MCF 10A (cell line): ENCODE measurements around the gene APOBEC3G. TPM values are rescaled to one million over a fixed set of nuclear protein-coding genes. Genes with fewer than 3 reads are reported as not detected.

ENCODE experiments used
- BruUV-seq: library from RNA; stranded (reverse); fragments of 400-500 nt; replicated peaks from 2 replicates; lab custom pipeline; 2021; lab: Mats Ljungman, UMichigan
- CTCF ChIA-PET: fragments of 300-600 bp; sonication (Branson Sonifier 250); formaldehyde crosslinking; extraction: SDS; loops from one replicate; lab custom pipeline; 2021; ENCODE audit warnings: antibody characterized with exemption, inconsistent platforms; lab: Yijun Ruan, JAX
- POLR2A ChIA-PET: fragments of 300-600, 350-650 bp; sonication (Branson Sonifier 250); formaldehyde crosslinking; extraction: SDS; loops from one replicate; lab custom pipeline; 2020; ENCODE audit warnings: antibody characterized with exemption, inconsistent platforms; lab: Yijun Ruan, JAX
- DNase-seq: peaks from one replicate; pipeline ENCODE4 v3.0.0-alpha.2; 2018; ENCODE audit not compliant: unreplicated experiment
- H3K27ac Mint-ChIP-seq: one replicate; pipeline ENCODE4 v1.8.0; 2022; ENCODE audit warnings: mild to moderate bottlenecking, low read depth, mixed read lengths; ENCODE audit not compliant: unreplicated experiment
- H3K27me3 Mint-ChIP-seq: one replicate; pipeline ENCODE4 v1.8.0; 2022; ENCODE audit warnings: mixed read lengths; ENCODE audit not compliant: insufficient read depth, unreplicated experiment
- H3K36me3 Mint-ChIP-seq: one replicate; pipeline ENCODE4 v1.8.0; 2022; ENCODE audit warnings: mild to moderate bottlenecking, moderate library complexity, mixed read lengths; ENCODE audit not compliant: insufficient read depth, unreplicated experiment
- H3K4me1 Mint-ChIP-seq: one replicate; pipeline ENCODE4 v1.8.0; 2022; ENCODE audit warnings: mixed read lengths; ENCODE audit not compliant: insufficient read depth, unreplicated experiment
- H3K4me3 Mint-ChIP-seq: one replicate; pipeline ENCODE4 v1.8.0; 2022; ENCODE audit warnings: mild to moderate bottlenecking, moderate library complexity, mixed read lengths; ENCODE audit not compliant: unreplicated experiment
- H3K9me3 Mint-ChIP-seq: one replicate; pipeline ENCODE4 v1.8.0; 2022; ENCODE audit warnings: mixed read lengths; ENCODE audit not compliant: unreplicated experiment
- CTCF ChIP-seq: fragments of 200-600 bp; IDR thresholded peaks from one replicate; pipeline ENCODE4 v1.8.0; 2022; ENCODE audit warnings: antibody characterized with exemption, mild to moderate bottlenecking; ENCODE audit not compliant: unreplicated experiment
- intact Hi-C: fragments of 100-400 bp; cut with micrococcal nuclease; formaldehyde crosslinking; loops from 2 replicates; pipeline ENCODE4 v1.14.1; 2022
- total RNA-seq: library from RNA; stranded (reverse); gene quantifications from 2 replicates; pipeline ENCODE4 v1.2.3, GENCODE V29; 2022

The APOBEC3G gene
- total RNA-seq, 1 experiment from 2014 or later = 0.49 TPM

GRCh38 chr22:39132871-39133524 lies 55.9 kb downstream of the APOBEC3G start:
- DNase-seq = no peak
- no peak overlapping the region for H3K4me3 Mint-ChIP-seq
- no peaks in the 10 kb centered on the region for H3K27me3 Mint-ChIP-seq
- no TSS peak for BruUV-seq
- intact Hi-C loops = no loop called here
- CTCF ChIA-PET = interaction anchor here (0.8 to 1.1 kb wide), 2 partner anchors 13 to 211 kb away, joined by 3 read pairs; no protein-coding TSS in a partner anchor
- H3K27ac Mint-ChIP-seq = no peak overlapping the region
- peaks cover 6% of the 10 kb centered on the region for H3K4me1 Mint-ChIP-seq
- peaks cover 5% of the 10 kb centered on the region for H3K36me3 Mint-ChIP-seq
- POLR2A ChIA-PET = no interaction called here
- TF ChIP-seq CTCF = no peak
- H3K9me3 Mint-ChIP-seq = no peaks in the 10 kb centered on the region

- H3K9me3 Mint-ChIP-seq = no peaks in the 10 kb centered on the region
Measured at GRCh38 chr22:39133871-39134270, 56.8 kb downstream of the APOBEC3G start.

GRCh38 chr22:39134366-39135091 lies 57.5 kb downstream of the APOBEC3G start:
- no peak overlapping the region for H3K27ac Mint-ChIP-seq
- no peak overlapping the region for H3K4me3 Mint-ChIP-seq
- DNase-seq = no peak
- no peak for TF ChIP-seq CTCF
- BruUV-seq = no TSS peak
- H3K27me3 Mint-ChIP-seq = no peaks in the 10 kb centered on the region
- POLR2A ChIA-PET = interaction anchor here (0.6 to 1.0 kb wide), 3 partner anchors 183 to 1290 kb away, joined by 3 read pairs; no protein-coding TSS in a partner anchor
- peaks cover 6% of the 10 kb centered on the region for H3K4me1 Mint-ChIP-seq
- CTCF ChIA-PET = interaction anchor here (0.6 to 1.2 kb wide), 6 partner anchors 9 to 362 kb away, joined by 3 to 4 read pairs (median 3); no protein-coding TSS in a partner anchor
- intact Hi-C loops = loop anchor here (1.0 kb wide), 1 partner anchor 177 kb away; no protein-coding TSS in a partner anchor
- H3K36me3 Mint-ChIP-seq = peaks cover 5% of the 10 kb centered on the region
- H3K9me3 Mint-ChIP-seq = no peaks in the 10 kb centered on the region

More at GRCh38 chr22:39133871-39134270, 56.8 kb downstream of the APOBEC3G start:
- POLR2A ChIA-PET = interaction anchor here (0.5 kb wide), 1 partner anchor 186 kb away, joined by 3 read pairs; the partner anchor contains the start of gene RPL3
- H3K36me3 Mint-ChIP-seq = peaks cover 5% of the 10 kb centered on the region
- peaks cover 6% of the 10 kb centered on the region for H3K4me1 Mint-ChIP-seq
- H3K4me3 Mint-ChIP-seq = no peak overlapping the region
- no peaks in the 10 kb centered on the region for H3K27me3 Mint-ChIP-seq
- intact Hi-C loops = no loop called here
- no peak for TF ChIP-seq CTCF
- BruUV-seq = no TSS peak
- no peak overlapping the region for H3K27ac Mint-ChIP-seq
- CTCF ChIA-PET = interaction anchor here (0.8 to 1.2 kb wide), 4 partner anchors 14 to 212 kb away, joined by 3 to 4 read pairs (median 3); no protein-coding TSS in a partner anchor
- DNase-seq = no peak
